Measurements from ENCODE around the gene NHERF1. TPM values are rescaled to one million over a fixed set of nuclear protein-coding genes. Genes with fewer than 3 reads are reported as not detected.

Gene NHERF1
- total and polyA plus RNA-seq, 2 donors (not counting 1 experiment from before 2014, with no cell fraction given): 56.2 to 81.8 TPM

- no peaks in the 10 kb centered on the region for H3K27me3 Mint-ChIP-seq
- Histone ChIP-seq H3K9ac (ENCODE audit: low read length) (no peak overlapping the region), H3K79me2 (ENCODE audit: control insufficient read depth, insufficient read depth, low read length) (no peaks in the 10 kb centered on the region), H4K20me1 (ENCODE audit: control insufficient read depth, insufficient read depth, low read length, poor library complexity, severe bottlenecking) (no peaks in the 10 kb centered on the region), H3K4me1 (ENCODE audit: control insufficient read depth in 2 of 2, insufficient read depth in 2 of 2, low read length in 2 of 2) (no peaks in the 10 kb centered on the region), H3K4me2 (replicated peaks; ENCODE audit: low read depth, low read length, poor library complexity, severe bottlenecking) (no peak overlapping the region), H3K27me3 (replicated peaks in 1 of 4; ENCODE audit: control extremely low read depth in 1 of 4, control insufficient read depth in 3 of 4, insufficient read depth in 4 of 4, low read length in 3 of 4) (no peaks in the 10 kb centered on the region), H3K27ac (ENCODE audit: low read length in 2 of 2) (no peak overlapping the region), H2AFZ (ENCODE audit: insufficient read depth, low read depth, low read length, poor library complexity, severe bottlenecking) (no peak overlapping the region), H3K9me3 (ENCODE audit: control extremely low read depth in 1 of 3, control insufficient read depth in 2 of 3, insufficient read depth in 1 of 3, low read length in 2 of 3) (no peaks in the 10 kb centered on the region), H3K4me3 (ENCODE audit: control extremely low read depth in 1 of 5, extremely low read depth in 1 of 5, insufficient read depth in 1 of 5, low read depth in 2 of 5, low read length in 4 of 5) (no peak overlapping the region), H3K36me3 (replicated peaks in 1 of 2; ENCODE audit: control extremely low read depth in 1 of 2, control insufficient read depth in 1 of 2, extremely low read depth in 1 of 2, insufficient read depth in 2 of 2, low read length in 1 of 2) (peaks cover 0 to 8% of the 10 kb centered on the region in 2 experiments)
- ATAC-seq (ENCODE audit: low read depth) (no peak), DNase-seq (no peak)
- CTCF ChIA-PET: no interaction called here
- no peaks in the 10 kb centered on the region for H3K9me3 Mint-ChIP-seq (ENCODE audit: insufficient read depth)
- H3K4me1 Mint-ChIP-seq: no peaks in the 10 kb centered on the region
- WGBS (ENCODE audit: insufficient coverage): 92% methylated on average over 15 of the region's 15 CpGs
- intact Hi-C loops (cut with micrococcal nuclease): no loop called here
- no peak overlapping the region for H3K4me3 Mint-ChIP-seq
- POLR2A ChIA-PET: no interaction called here
- no peak overlapping the region for H3K27ac Mint-ChIP-seq
- TF ChIP-seq EZH2 (IDR thresholded peaks at IDR 0.05; ENCODE audit: borderline replicate concordance, insufficient read depth, low read depth, low read length, poor library complexity, severe bottlenecking) (no peak), CTCF (IDR thresholded peaks at IDR 0.05) (no peak)
Measured at GRCh38 chr17:74805591-74805991, 57.2 kb downstream of the NHERF1 start.

- H3K4me1 Mint-ChIP-seq: no peaks in the 10 kb centered on the region
- no peak overlapping the region for H3K4me3 Mint-ChIP-seq
- H3K9me3 ChIP-seq (ENCODE audit: control extremely low read depth in 1 of 3, control insufficient read depth in 2 of 3, insufficient read depth in 1 of 3, low read length in 2 of 3): no peaks in the 10 kb centered on the region
- H3K27me3 ChIP-seq (replicated peaks in 1 of 4; ENCODE audit: control extremely low read depth in 1 of 4, control insufficient read depth in 3 of 4, insufficient read depth in 4 of 4, low read length in 3 of 4): no peaks in the 10 kb centered on the region
- H3K27ac ChIP-seq (ENCODE audit: low read length in 2 of 2): no peak overlapping the region
- no peak for ATAC-seq (ENCODE audit: low read depth)
- H3K27ac Mint-ChIP-seq: no peak overlapping the region
- TF ChIP-seq EZH2 (IDR thresholded peaks at IDR 0.05; ENCODE audit: borderline replicate concordance, insufficient read depth, low read depth, low read length, poor library complexity, severe bottlenecking) (no peak), CTCF (IDR thresholded peaks at IDR 0.05) (no peak)
- no peaks in the 10 kb centered on the region for H3K27me3 Mint-ChIP-seq
- no peak overlapping the region for H3K4me2 ChIP-seq (replicated peaks; ENCODE audit: low read depth, low read length, poor library complexity, severe bottlenecking)
- no peak overlapping the region for H3K9ac ChIP-seq (ENCODE audit: low read length)
- no peaks in the 10 kb centered on the region for H3K79me2 ChIP-seq (ENCODE audit: control insufficient read depth, insufficient read depth, low read length)
- no peaks in the 10 kb centered on the region for H3K4me1 ChIP-seq (ENCODE audit: control insufficient read depth in 2 of 2, insufficient read depth in 2 of 2, low read length in 2 of 2)
- H3K4me3 ChIP-seq (ENCODE audit: control extremely low read depth in 1 of 5, extremely low read depth in 1 of 5, insufficient read depth in 1 of 5, low read depth in 2 of 5, low read length in 4 of 5): no peak overlapping the region
- no peak for DNase-seq
- H2AFZ ChIP-seq (ENCODE audit: insufficient read depth, low read depth, low read length, poor library complexity, severe bottlenecking): no peak overlapping the region
- intact Hi-C loops (cut with micrococcal nuclease): no loop called here
- POLR2A ChIA-PET: no interaction called here
- H3K36me3 ChIP-seq (replicated peaks in 1 of 2; ENCODE audit: control extremely low read depth in 1 of 2, control insufficient read depth in 1 of 2, extremely low read depth in 1 of 2, insufficient read depth in 2 of 2, low read length in 1 of 2): peaks cover 0 to 8% of the 10 kb centered on the region in 2 experiments
- WGBS (ENCODE audit: insufficient coverage): 95% methylated on average over 4 of the region's 10 CpGs
- CTCF ChIA-PET: no interaction called here
- H4K20me1 ChIP-seq (ENCODE audit: control insufficient read depth, insufficient read depth, low read length, poor library complexity, severe bottlenecking): no peaks in the 10 kb centered on the region
- H3K9me3 Mint-ChIP-seq (ENCODE audit: insufficient read depth): no peaks in the 10 kb centered on the region
Measured at GRCh38 chr17:74806334-74806733, 57.9 kb downstream of the NHERF1 start.
